Measurements from ENCODE around the gene THADA. TPM values are rescaled to one million over a fixed set of nuclear protein-coding genes. Genes with fewer than 3 reads are reported as not detected.

The THADA gene
- total RNA-seq, 1 experiment from 2014 or later: 14.1 TPM

- Histone ChIP-seq H3K9me3 (replicated peaks) (peaks cover 6% of the 10 kb centered on the region; the same call in 1 of the 2 replicates), H3K4me3 (no peak overlapping the region), H3K27me3 (replicated peaks) (no peaks in the 10 kb centered on the region), H3K4me1 (replicated peaks) (peaks cover 44% of the 10 kb centered on the region), H3K27ac (no peak overlapping the region), H3K36me3 (peaks cover 7% of the 10 kb centered on the region; the same call in 1 of the 2 replicates)
- no peak for DNase-seq (ENCODE audit: low read depth in 1 of 2, low spot score in 2 of 2)
These were observed 73.7 kb downstream of the THADA start for GRCh38 chr2:43522177-43522576.

GRCh38 chr2:43521568-43521967, 74.3 kb downstream of the THADA start:
- DNase-seq (ENCODE audit: low read depth in 1 of 2, low spot score in 2 of 2): no peak
- Histone ChIP-seq H3K27ac (no peak overlapping the region), H3K36me3 (peaks cover 7% of the 10 kb centered on the region; the same call in 1 of the 2 replicates), H3K4me1 (replicated peaks) (peaks cover 50% of the 10 kb centered on the region), H3K27me3 (replicated peaks) (no peaks in the 10 kb centered on the region), H3K4me3 (no peak overlapping the region), H3K9me3 (replicated peaks) (peaks cover 6% of the 10 kb centered on the region; the same call in 1 of the 2 replicates)

GRCh38 chr2:43520919-43521318, 74.9 kb downstream of the THADA start:
- no peak for DNase-seq (ENCODE audit: low read depth in 1 of 2, low spot score in 2 of 2)
- Histone ChIP-seq H3K9me3 (replicated peaks) (peaks cover 6% of the 10 kb centered on the region; the same call in 1 of the 2 replicates), H3K4me3 (no peak overlapping the region), H3K4me1 (replicated peaks) (peaks cover 57% of the 10 kb centered on the region), H3K27me3 (replicated peaks) (no peaks in the 10 kb centered on the region), H3K36me3 (peaks cover 7% of the 10 kb centered on the region; the same call in 1 of the 2 replicates), H3K27ac (peak overlapping the region; percentile 15; the same call in 1 of the 2 replicates)

GRCh38 chr2:43519643-43520221, 76.1 kb downstream of the THADA start:
- H3K27ac ChIP-seq: peak overlapping the region; percentile 84
- no peaks in the 10 kb centered on the region for H3K27me3 ChIP-seq (replicated peaks)
- H3K4me1 ChIP-seq (replicated peaks): peaks cover 59% of the 10 kb centered on the region
- DNase-seq (ENCODE audit: low read depth in 1 of 2, low spot score in 2 of 2): peak; percentile 71 to 96
- H3K4me3 ChIP-seq: no peak overlapping the region
- no peaks in the 10 kb centered on the region; the same call in 1 of the 2 replicates for H3K36me3 ChIP-seq
- no peaks in the 10 kb centered on the region for H3K9me3 ChIP-seq (replicated peaks)

GRCh38 chr2:43518718-43519117, 77.1 kb downstream of the THADA start:
- Histone ChIP-seq H3K27ac (peak overlapping the region; percentile 81), H3K4me1 (replicated peaks) (peaks cover 59% of the 10 kb centered on the region), H3K9me3 (replicated peaks) (no peaks in the 10 kb centered on the region), H3K4me3 (no peak overlapping the region), H3K27me3 (replicated peaks) (no peaks in the 10 kb centered on the region), H3K36me3 (no peaks in the 10 kb centered on the region; the same call in 1 of the 2 replicates)
- DNase-seq (ENCODE audit: low read depth in 1 of 2, low spot score in 2 of 2): no peak

- H3K36me3 ChIP-seq: no peaks in the 10 kb centered on the region; the same call in 1 of the 2 replicates
- no peak for DNase-seq (ENCODE audit: low read depth in 1 of 2, low spot score in 2 of 2)
- peaks cover 62% of the 10 kb centered on the region for H3K4me1 ChIP-seq (replicated peaks)
- H3K27me3 ChIP-seq (replicated peaks): no peaks in the 10 kb centered on the region
- no peaks in the 10 kb centered on the region for H3K9me3 ChIP-seq (replicated peaks)
- H3K27ac ChIP-seq: peak overlapping the region; percentile 81
- H3K4me3 ChIP-seq: no peak overlapping the region
These were observed 77.7 kb downstream of the THADA start for GRCh38 chr2:43518181-43518580.

- no peaks in the 10 kb centered on the region for H3K9me3 ChIP-seq (replicated peaks)
- H3K4me3 ChIP-seq: no peak overlapping the region
- 0 out of 2 replicates have a peak overlapping the region, but pooled peaks have one; percentile 6 for H3K27ac ChIP-seq
- H3K36me3 ChIP-seq: peaks cover 12% of the 10 kb centered on the region
- no peaks in the 10 kb centered on the region for H3K27me3 ChIP-seq (replicated peaks)
- peaks cover 58% of the 10 kb centered on the region for H3K4me1 ChIP-seq (replicated peaks)
- DNase-seq (ENCODE audit: low read depth in 1 of 2, low spot score in 2 of 2): no peak
These were observed 79.9 kb downstream of the THADA start for GRCh38 chr2:43515807-43516497.

GRCh38 chr2:43515248-43515647, 80.6 kb downstream of the THADA start:
- Histone ChIP-seq H3K27ac (0 out of 2 replicates have a peak overlapping the region, but pooled peaks have one; percentile 0), H3K4me3 (no peak overlapping the region), H3K36me3 (peaks cover 12% of the 10 kb centered on the region), H3K4me1 (replicated peaks) (peaks cover 53% of the 10 kb centered on the region), H3K27me3 (replicated peaks) (no peaks in the 10 kb centered on the region), H3K9me3 (replicated peaks) (no peaks in the 10 kb centered on the region)
- no peak for DNase-seq (ENCODE audit: low read depth in 1 of 2, low spot score in 2 of 2)

- no peak overlapping the region for H3K27ac ChIP-seq
- H3K4me1 ChIP-seq (replicated peaks): peaks cover 42% of the 10 kb centered on the region
- no peaks in the 10 kb centered on the region for H3K27me3 ChIP-seq (replicated peaks)
- no peaks in the 10 kb centered on the region for H3K9me3 ChIP-seq (replicated peaks)
- H3K36me3 ChIP-seq: peaks cover 12% of the 10 kb centered on the region
- H3K4me3 ChIP-seq: no peak overlapping the region
- DNase-seq (ENCODE audit: low read depth in 1 of 2, low spot score in 2 of 2): no peak
These were observed 82.0 kb downstream of the THADA start for GRCh38 chr2:43513796-43514195.

GRCh38 chr2:43513216-43513615, 82.6 kb downstream of the THADA start:
- no peak overlapping the region for H3K27ac ChIP-seq

GRCh38 chr2:43511199-43511598, 84.6 kb downstream of the THADA start:
- Histone ChIP-seq H3K4me1 (replicated peaks) (peaks cover 16% of the 10 kb centered on the region), H3K27me3 (replicated peaks) (no peaks in the 10 kb centered on the region)
- no peak for DNase-seq (ENCODE audit: low read depth in 1 of 2, low spot score in 2 of 2)

More at GRCh38 chr2:43513216-43513615, 82.6 kb downstream of the THADA start:
- Histone ChIP-seq H3K4me1 (replicated peaks) (peaks cover 36% of the 10 kb centered on the region), H3K36me3 (peaks cover 16% of the 10 kb centered on the region), H3K27me3 (replicated peaks) (no peaks in the 10 kb centered on the region), H3K9me3 (replicated peaks) (no peaks in the 10 kb centered on the region), H3K4me3 (no peak overlapping the region)
- DNase-seq (ENCODE audit: low read depth in 1 of 2, low spot score in 2 of 2): no peak

GRCh38 chr2:43509886-43510285, 86.0 kb downstream of the THADA start:
- H3K4me1 ChIP-seq (replicated peaks): peaks cover 11% of the 10 kb centered on the region
- no peak for DNase-seq (ENCODE audit: low read depth in 1 of 2, low spot score in 2 of 2)
- H3K27ac ChIP-seq: no peak overlapping the region
- no peak overlapping the region for H3K4me3 ChIP-seq
- no peaks in the 10 kb centered on the region for H3K9me3 ChIP-seq (replicated peaks)
- peaks cover 34% of the 10 kb centered on the region for H3K36me3 ChIP-seq
- H3K27me3 ChIP-seq (replicated peaks): no peaks in the 10 kb centered on the region

More at GRCh38 chr2:43511199-43511598, 84.6 kb downstream of the THADA start:
- no peak overlapping the region for H3K27ac ChIP-seq
- H3K9me3 ChIP-seq (replicated peaks): no peaks in the 10 kb centered on the region
- H3K4me3 ChIP-seq: no peak overlapping the region
- H3K36me3 ChIP-seq: peaks cover 27% of the 10 kb centered on the region

GRCh38 chr2:43508209-43508608, 87.6 kb downstream of the THADA start:
- Histone ChIP-seq H3K9me3 (replicated peaks) (no peaks in the 10 kb centered on the region), H3K4me1 (replicated peaks) (peaks cover 9% of the 10 kb centered on the region), H3K36me3 (peaks cover 37% of the 10 kb centered on the region), H3K4me3 (no peak overlapping the region), H3K27me3 (replicated peaks) (no peaks in the 10 kb centered on the region), H3K27ac (no peak overlapping the region)
- no peak for DNase-seq (ENCODE audit: low read depth in 1 of 2, low spot score in 2 of 2)

- Histone ChIP-seq H3K36me3 (peaks cover 32% of the 10 kb centered on the region), H3K4me1 (replicated peaks) (no peaks in the 10 kb centered on the region; the same call in 1 of the 2 replicates), H3K9me3 (replicated peaks) (no peaks in the 10 kb centered on the region), H3K4me3 (no peak overlapping the region), H3K27me3 (replicated peaks) (no peaks in the 10 kb centered on the region), H3K27ac (no peak overlapping the region)
- no peak for DNase-seq (ENCODE audit: low read depth in 1 of 2, low spot score in 2 of 2)
These were observed 88.7 kb downstream of the THADA start for GRCh38 chr2:43507137-43507536.

Measured in SJSA1 (cell line).